WI38 (cell line): ENCODE data around the gene UBALD1.
A peak's percentile ranks its signal among the peaks of the same experiment; 100 is the strongest.
"Not testable (repeated sequence)": the region's sequence is repeated elsewhere in the genome, so short reads cannot be mapped to it uniquely, and the experiment has no call there.

ENCODE experiments used
- H3K4me3 ChIP-seq: 2 replicates; pipeline ENCODE4 v1.5.1; 2011; ENCODE audit warnings: low read depth, mild to moderate bottlenecking, control low read depth, low read length
- TF ChIP-seq, protein P1 (sequence below): IDR thresholded peaks from 2 replicates; pipeline ENCODE4 v1.5.1; 2012; ENCODE audit warnings: low read depth, mild to moderate bottlenecking, control low read depth, low read length

The UBALD1 gene

DNA sequence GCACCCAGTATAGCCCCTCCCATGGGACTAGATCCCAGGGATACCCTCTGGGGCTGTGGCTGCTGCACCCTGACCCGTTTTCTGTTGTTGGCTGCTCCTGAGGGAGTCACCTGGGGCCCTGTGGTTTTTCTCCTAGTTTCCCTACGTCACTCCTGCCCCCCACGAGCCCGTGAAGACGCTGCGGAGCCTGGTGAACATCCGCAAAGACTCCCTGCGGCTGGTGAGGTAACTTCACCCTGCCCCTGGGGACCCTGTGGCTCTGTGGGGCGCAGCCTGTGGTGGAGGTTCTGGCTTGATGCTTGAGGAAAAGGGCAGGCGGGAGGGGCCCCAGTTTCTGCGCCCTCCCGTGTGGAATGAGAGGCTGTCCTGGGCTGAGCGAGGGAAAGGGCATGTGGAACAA lies 37.1 kb upstream of the UBALD1 start:
- no peak overlapping the region for H3K4me3 ChIP-seq
- TF ChIP-seq, protein P1, sequence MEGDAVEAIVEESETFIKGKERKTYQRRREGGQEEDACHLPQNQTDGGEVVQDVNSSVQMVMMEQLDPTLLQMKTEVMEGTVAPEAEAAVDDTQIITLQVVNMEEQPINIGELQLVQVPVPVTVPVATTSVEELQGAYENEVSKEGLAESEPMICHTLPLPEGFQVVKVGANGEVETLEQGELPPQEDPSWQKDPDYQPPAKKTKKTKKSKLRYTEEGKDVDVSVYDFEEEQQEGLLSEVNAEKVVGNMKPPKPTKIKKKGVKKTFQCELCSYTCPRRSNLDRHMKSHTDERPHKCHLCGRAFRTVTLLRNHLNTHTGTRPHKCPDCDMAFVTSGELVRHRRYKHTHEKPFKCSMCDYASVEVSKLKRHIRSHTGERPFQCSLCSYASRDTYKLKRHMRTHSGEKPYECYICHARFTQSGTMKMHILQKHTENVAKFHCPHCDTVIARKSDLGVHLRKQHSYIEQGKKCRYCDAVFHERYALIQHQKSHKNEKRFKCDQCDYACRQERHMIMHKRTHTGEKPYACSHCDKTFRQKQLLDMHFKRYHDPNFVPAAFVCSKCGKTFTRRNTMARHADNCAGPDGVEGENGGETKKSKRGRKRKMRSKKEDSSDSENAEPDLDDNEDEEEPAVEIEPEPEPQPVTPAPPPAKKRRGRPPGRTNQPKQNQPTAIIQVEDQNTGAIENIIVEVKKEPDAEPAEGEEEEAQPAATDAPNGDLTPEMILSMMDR: no peak

DNA sequence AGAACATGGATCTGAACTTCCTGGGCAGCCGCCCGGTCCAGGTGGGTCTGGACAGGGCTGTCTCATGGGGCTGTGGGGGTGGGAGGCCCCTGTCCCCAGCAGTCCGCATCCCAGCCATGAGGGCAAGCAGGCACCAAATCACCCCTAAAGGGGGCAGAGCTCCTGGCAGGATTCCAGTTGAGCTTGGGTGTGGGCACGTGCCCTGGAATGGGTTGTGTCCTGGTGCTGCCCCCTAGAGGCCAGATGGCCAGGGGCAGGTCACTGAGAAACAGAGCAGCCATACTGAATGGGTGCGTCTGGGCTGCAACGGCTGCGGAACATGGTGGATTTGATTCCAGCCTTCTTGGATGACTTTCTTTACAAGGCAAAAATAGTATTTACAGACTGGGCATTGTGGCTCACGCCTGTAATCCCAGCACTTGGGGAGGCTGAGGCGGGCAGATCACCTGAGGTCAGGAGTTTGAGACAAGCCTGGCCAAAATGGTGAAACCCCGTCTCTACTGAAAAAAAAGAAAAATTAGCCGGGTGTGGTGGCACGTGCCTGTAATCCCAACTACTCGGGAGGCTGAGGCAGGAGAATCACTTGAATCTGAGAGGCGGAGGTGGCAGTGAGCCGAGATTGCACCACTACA lies 35.9 kb upstream of the UBALD1 start:
- not testable (repeated sequence) for H3K4me3 ChIP-seq
- TF ChIP-seq, protein P1: peak; percentile 69

GRCh38 chr16:4649744-4650442 lies 35.2 kb upstream of the UBALD1 start:
- TF ChIP-seq, protein P1: no peak

GRCh38 chr16:4648917-4649316 lies 34.2 kb upstream of the UBALD1 start:
- H3K4me3 ChIP-seq: no peak overlapping the region
- TF ChIP-seq, protein P1: no peak

More at GRCh38 chr16:4649744-4650442, 35.2 kb upstream of the UBALD1 start:
- no peak overlapping the region for H3K4me3 ChIP-seq

DNA sequence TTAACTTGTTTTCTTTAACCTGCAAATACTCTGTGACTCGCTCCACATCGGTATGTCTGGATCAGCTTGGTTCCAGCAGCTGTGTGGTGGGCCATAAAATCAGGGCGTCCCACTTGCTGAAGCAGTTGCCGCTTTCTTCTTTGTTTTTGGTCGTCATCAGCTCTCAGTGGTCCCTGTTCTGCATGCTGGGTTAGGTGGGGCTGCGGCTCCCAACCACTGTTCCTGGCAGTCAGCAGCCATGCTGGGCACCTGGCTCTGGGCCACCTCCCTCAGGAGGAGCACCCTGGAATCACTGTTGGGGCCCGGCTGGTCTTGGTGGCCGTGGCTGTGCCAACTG lies 32.9 kb upstream of the UBALD1 start:
- TF ChIP-seq, protein P1: no peak
- H3K4me3 ChIP-seq: no peak overlapping the region

DNA sequence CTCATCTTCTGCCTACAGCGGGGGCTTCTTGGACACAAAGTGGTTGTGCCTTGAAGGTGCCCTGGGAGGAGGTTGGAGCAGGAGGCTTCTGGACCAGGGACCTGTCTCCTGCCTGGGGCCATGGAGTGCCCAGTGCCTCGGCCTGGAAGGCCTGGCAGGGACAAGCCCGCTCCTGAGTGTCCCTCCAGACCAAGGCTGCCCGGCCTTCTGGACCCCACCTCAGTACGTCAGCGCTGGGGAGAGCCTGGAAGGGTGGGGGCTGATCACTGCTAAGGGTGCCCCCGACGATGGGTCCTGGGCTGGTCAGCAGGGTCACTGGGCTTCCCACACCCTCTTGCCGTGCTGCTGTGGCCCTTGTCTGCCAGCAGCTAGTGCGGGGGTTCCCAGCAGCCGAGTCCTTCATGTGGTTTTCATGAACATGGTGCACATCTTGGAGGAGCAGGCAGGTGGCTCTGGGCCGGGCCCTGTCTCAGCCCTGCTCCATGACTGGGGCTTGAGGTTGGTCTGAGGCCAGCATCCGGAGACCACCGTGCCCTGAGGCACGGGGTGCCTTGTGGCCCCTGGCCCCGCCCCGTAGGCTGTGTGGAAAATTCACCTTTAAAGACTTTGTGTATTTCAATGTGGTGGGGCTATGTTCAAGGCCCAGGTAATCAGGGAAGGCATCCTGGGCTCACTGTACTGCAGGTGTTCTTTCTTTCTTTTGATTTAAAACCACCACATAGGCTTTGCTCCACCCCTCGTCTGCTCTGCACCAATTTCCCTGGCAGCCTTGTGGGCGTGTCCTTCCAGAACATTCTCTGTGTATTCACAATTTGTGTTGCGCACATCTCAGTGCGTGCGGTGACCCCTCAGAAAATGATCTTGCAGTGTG lies 32.3 kb upstream of the UBALD1 start:
- TF ChIP-seq, protein P1: no peak
- H3K4me3 ChIP-seq: no peak overlapping the region
